Left renal cortex interstitium (tissue), 4 donors: ENCODE measurements around the gene DTNB. TPM values are rescaled to one million over a fixed set of nuclear protein-coding genes. Genes with fewer than 3 reads are reported as not detected.
"Not testable (repeated sequence)": the region's sequence is repeated elsewhere in the genome, so short reads cannot be mapped to it uniquely, and the experiment has no call there.

ENCODE experiments used
- DNase-seq, 4 donors: peaks; one replicate each; pipeline ENCODE4 v3.0.0-alpha.2; 2013; ENCODE audit warnings: low read depth in 4 of 4, low spot score in 2 of 4, missing footprints in 1 of 4
- polyA plus RNA-seq, 4 donors: library from polyadenylated mRNA; unstranded; fragments of 120-200 nt; gene quantifications; one replicate each; pipeline ENCODE4 v1.2.1, GENCODE V29; 2013; ENCODE audit not compliant: insufficient read length in 4 of 4

DTNB gene
- polyA plus RNA-seq, 4 donors: 19.2 to 23.3 (median 21.5) TPM

- DNase-seq: not testable (repeated sequence)
These were observed 123.8 kb downstream of the DTNB start for GRCh38 chr2:25549571-25549970.

GRCh38 chr2:25548601-25549000 lies 124.8 kb downstream of the DTNB start:
- DNase-seq: no peak

GRCh38 chr2:25546852-25547251 lies 126.5 kb downstream of the DTNB start:
- no peak for DNase-seq

- no peak for DNase-seq
These were observed 127.5 kb downstream of the DTNB start for GRCh38 chr2:25545899-25546298.

- DNase-seq: no peak
These were observed 128.9 kb downstream of the DTNB start for GRCh38 chr2:25544445-25544844.

GRCh38 chr2:25543939-25544338 lies 129.4 kb downstream of the DTNB start:
- DNase-seq: no peak

- no peak for DNase-seq
These were observed 132.0 kb downstream of the DTNB start for GRCh38 chr2:25541378-25541777.

GRCh38 chr2:25539136-25539535 lies 134.2 kb downstream of the DTNB start:
- DNase-seq: no peak

- no peak for DNase-seq
These were observed 135.9 kb downstream of the DTNB start for GRCh38 chr2:25537526-25537925.

- not testable (repeated sequence) for DNase-seq
These were observed 137.7 kb downstream of the DTNB start for GRCh38 chr2:25535411-25536289.

GRCh38 chr2:25534937-25535336 lies 138.4 kb downstream of the DTNB start:
- not testable (repeated sequence) for DNase-seq

- no peak for DNase-seq
These were observed 138.9 kb downstream of the DTNB start for GRCh38 chr2:25534455-25534854.

GRCh38 chr2:25533771-25534170 lies 139.6 kb downstream of the DTNB start:
- not testable (repeated sequence) for DNase-seq

GRCh38 chr2:25532521-25532920 lies 140.9 kb downstream of the DTNB start:
- DNase-seq: no peak

- no peak for DNase-seq
These were observed 144.3 kb downstream of the DTNB start for GRCh38 chr2:25529034-25529433.

- DNase-seq: no peak
These were observed 145.2 kb downstream of the DTNB start for GRCh38 chr2:25528173-25528572.

- DNase-seq: no peak
These were observed 148.9 kb downstream of the DTNB start for GRCh38 chr2:25524507-25524906.

- no peak for DNase-seq
These were observed 150.3 kb downstream of the DTNB start for GRCh38 chr2:25523060-25523459.

GRCh38 chr2:25521665-25522387 lies 151.6 kb downstream of the DTNB start:
- DNase-seq: peak; percentile 25 to 80 (median 56)

- DNase-seq: no peak
These were observed 152.3 kb downstream of the DTNB start for GRCh38 chr2:25521126-25521525.

GRCh38 chr2:25517701-25518100 lies 155.7 kb downstream of the DTNB start:
- DNase-seq: no peak
